IMR-90 (cell line): ENCODE data around the gene GDI2. TPM values are rescaled to one million over a fixed set of nuclear protein-coding genes. Genes with fewer than 3 reads are reported as not detected.

Experiments
- ATAC-seq: fragments of 200-7000 bp; cut with Tn5 transposase; 2 replicates; pipeline ENCODE4 v1.9.1; 2020; ENCODE audit warnings: low read depth, mild to moderate bottlenecking, moderate library complexity
- BruUV-seq: library from RNA; stranded (reverse); fragments of 400-500 nt; replicated peaks from 2 replicates; lab custom pipeline; 2021; lab: Mats Ljungman, UMichigan
- CTCF ChIA-PET: fragments of 300-600 bp; formaldehyde crosslinking; extraction: SDS; loops from one replicate; lab custom pipeline; 2021; ENCODE audit warnings: antibody characterized with exemption; lab: Yijun Ruan, JAX
- POLR2A ChIA-PET: fragments of 300-600 bp; sonication (Branson Sonifier 250); formaldehyde crosslinking; loops from one replicate; lab custom pipeline; 2022; ENCODE audit warnings: antibody characterized with exemption; ENCODE audit not compliant: unreplicated experiment; lab: Charles Lee
- DNase-seq: peaks from one replicate; pipeline ENCODE4 v3.0.0; 2013
- H2AFZ ChIP-seq: replicated peaks from 2 replicates; pipeline ENCODE3; 2013; ENCODE audit warnings: low read length, mild to moderate bottlenecking; ENCODE audit not compliant: poor library complexity
- H2AK5ac ChIP-seq: 2 replicates; pipeline ENCODE4 v1.6.1; 2013; ENCODE audit warnings: low read depth, low read length, inconsistent platforms
- H2AK9ac ChIP-seq: replicated peaks from 2 replicates; pipeline ENCODE3; 2013; ENCODE audit warnings: mild to moderate bottlenecking, low read depth, low read length, moderate library complexity; ENCODE audit not compliant: poor library complexity
- H2BK120ac ChIP-seq: 2 replicates; pipeline ENCODE4 v1.6.1; 2013; ENCODE audit warnings: low read depth, low read length, inconsistent platforms
- H2BK15ac ChIP-seq: 3 replicates; pipeline ENCODE4 v1.6.1; 2013; ENCODE audit warnings: low read depth, low read length, inconsistent platforms
- H2BK20ac ChIP-seq: 2 replicates; pipeline ENCODE4 v1.6.1; 2013; ENCODE audit warnings: low read depth, mild to moderate bottlenecking, inconsistent platforms, low read length, moderate library complexity
- H2BK5ac ChIP-seq: 2 replicates; pipeline ENCODE4 v1.6.1; 2013; ENCODE audit warnings: mild to moderate bottlenecking, low read depth, low read length, inconsistent platforms; ENCODE audit not compliant: poor library complexity, severe bottlenecking
- H3K14ac ChIP-seq: replicated peaks from 2 replicates; pipeline ENCODE4 v1.6.1; 2013; ENCODE audit warnings: low read depth, low read length, inconsistent platforms
- H3K18ac ChIP-seq: 2 replicates; pipeline ENCODE4 v1.6.1; 2013; ENCODE audit warnings: low read depth, low read length, control low read depth
- H3K23ac ChIP-seq: 2 replicates; pipeline ENCODE4 v1.6.1; 2013; ENCODE audit warnings: low read depth, low read length, inconsistent platforms
- H3K27ac ChIP-seq: 2 replicates; pipeline ENCODE4 v1.5.1; 2013; ENCODE audit warnings: mild to moderate bottlenecking, control low read depth, low read length; ENCODE audit not compliant: insufficient read depth
- H3K27me3 ChIP-seq: 2 replicates; pipeline ENCODE4 v1.6.1; 2013; ENCODE audit warnings: low read length; ENCODE audit not compliant: control insufficient read depth, insufficient read depth
- H3K36me3 ChIP-seq: 2 replicates; pipeline ENCODE4 v1.6.1; 2013; ENCODE audit warnings: low read length, mixed read lengths; ENCODE audit not compliant: control insufficient read depth, insufficient read depth
- H3K4ac ChIP-seq: 2 replicates; pipeline ENCODE4 v1.6.1; 2013; ENCODE audit warnings: low read depth, low read length, inconsistent platforms
- H3K4me1 ChIP-seq: 2 replicates; pipeline ENCODE4 v1.6.1; 2013; ENCODE audit warnings: low read length, mixed read lengths; ENCODE audit not compliant: control insufficient read depth, insufficient read depth
- H3K4me2 ChIP-seq: 2 replicates; pipeline ENCODE4 v1.6.1; 2013; ENCODE audit warnings: low read depth, mild to moderate bottlenecking, control low read depth, low read length, moderate library complexity
- H3K4me3 ChIP-seq: 2 replicates; pipeline ENCODE4 v1.5.1; 2013; ENCODE audit warnings: low read depth, mild to moderate bottlenecking, control low read depth, low read length, moderate library complexity; ENCODE audit not compliant: insufficient read depth
- H3K56ac ChIP-seq: 2 replicates; pipeline ENCODE4 v1.6.1; 2013; ENCODE audit warnings: low read length, inconsistent platforms; ENCODE audit not compliant: insufficient read depth; ENCODE audit errors: extremely low read depth
- H3K79me1 ChIP-seq, 2 experiments: 2 replicates each; pipeline ENCODE4 v1.6.1; 2013; ENCODE audit warnings: low read length in 2 of 2, inconsistent platforms in 1 of 2, low read depth in 1 of 2
- H3K9ac ChIP-seq: 2 replicates; pipeline ENCODE4 v1.6.1; 2013; ENCODE audit warnings: low read depth, low read length, control low read depth
- H3K9me1 ChIP-seq: 2 replicates; pipeline ENCODE4 v1.6.1; 2013; ENCODE audit warnings: low read length, inconsistent platforms; ENCODE audit not compliant: insufficient read depth
- H3K9me3 ChIP-seq: 2 replicates; pipeline ENCODE4 v1.6.1; 2013; ENCODE audit warnings: low read length; ENCODE audit not compliant: control insufficient read depth, insufficient read depth
- H4K20me1 ChIP-seq: 2 replicates; pipeline ENCODE4 v1.6.1; 2013; ENCODE audit warnings: low read length, inconsistent platforms; ENCODE audit not compliant: insufficient read depth
- H4K5ac ChIP-seq: 2 replicates; pipeline ENCODE4 v1.6.1; 2013; ENCODE audit warnings: mild to moderate bottlenecking, low read depth, low read length, control low read depth
- H4K8ac ChIP-seq, 2 experiments: 2 replicates each; pipeline ENCODE4 v1.6.1; 2013; ENCODE audit warnings: low read depth in 2 of 2, low read length in 2 of 2, control low read depth in 1 of 2, inconsistent platforms in 1 of 2
- H4K91ac ChIP-seq: 2 replicates; pipeline ENCODE4 v1.6.1; 2013; ENCODE audit warnings: low read depth, low read length, inconsistent platforms; ENCODE audit not compliant: insufficient read depth
- BHLHE40 ChIP-seq: fragments of 150-350 bp; IDR thresholded peaks from 2 replicates; pipeline ENCODE4 v1.6.1; 2016; ENCODE audit warnings: mild to moderate bottlenecking, low read depth, low read length
- CEBPB ChIP-seq: IDR thresholded peaks from 2 replicates; pipeline ENCODE4 v1.6.1; 2012; ENCODE audit warnings: low read depth, low read length, improper control_type of control experiment
- CHD1 ChIP-seq: IDR thresholded peaks from 2 replicates; pipeline ENCODE4 v1.6.1; 2012; ENCODE audit warnings: low read depth, low read length, improper control_type of control experiment
- FOS ChIP-seq: fragments of 150-350 bp; IDR thresholded peaks from 2 replicates; pipeline ENCODE4 v1.6.1; 2016; ENCODE audit warnings: low read depth, low read length
- MAFK ChIP-seq: IDR thresholded peaks from 2 replicates; pipeline ENCODE4 v1.6.1; 2012; ENCODE audit warnings: low read depth, low read length, improper control_type of control experiment
- MAZ ChIP-seq: IDR thresholded peaks from 2 replicates; pipeline ENCODE4 v1.6.1; 2012; ENCODE audit warnings: low read depth, mild to moderate bottlenecking, low read length, improper control_type of control experiment, moderate library complexity, borderline replicate concordance
- MXI1 ChIP-seq: IDR thresholded peaks from 2 replicates; pipeline ENCODE4 v1.6.1; 2012; ENCODE audit warnings: low read depth, mild to moderate bottlenecking, low read length, moderate library complexity, borderline replicate concordance
- NFE2L2 ChIP-seq: fragments of 150-350 bp; IDR thresholded peaks from 2 replicates; pipeline ENCODE4 v1.6.1; 2016; ENCODE audit warnings: low read depth, mild to moderate bottlenecking, low read length
- POLR2A ChIP-seq: IDR thresholded peaks from 2 replicates; pipeline ENCODE4 v1.6.1; 2012; ENCODE audit warnings: mild to moderate bottlenecking, low read depth, low read length
- RAD21 ChIP-seq: IDR thresholded peaks from 2 replicates; pipeline ENCODE4 v1.6.1; 2012; ENCODE audit warnings: low read length, improper control_type of control experiment
- RCOR1 ChIP-seq: IDR thresholded peaks from 2 replicates; pipeline ENCODE4 v1.6.1; 2012; ENCODE audit warnings: mild to moderate bottlenecking, low read length, improper control_type of control experiment; ENCODE audit not compliant: insufficient replicate concordance
- RFX5 ChIP-seq: IDR thresholded peaks from 2 replicates; pipeline ENCODE4 v1.8.0; 2012; ENCODE audit warnings: low read depth, mild to moderate bottlenecking, low read length, moderate library complexity
- SMC3 ChIP-seq: fragments of 150-350 bp; IDR thresholded peaks from 2 replicates; pipeline ENCODE4 v1.6.1; 2016; ENCODE audit warnings: low read depth, mild to moderate bottlenecking, antibody characterized with exemption, low read length, moderate library complexity
- WGBS, 2 experiments: methylation state at CpG; one replicate each; pipeline versions ENCODE4 v1.1.5 to v1.1.7; 2013; ENCODE audit warnings: missing lambda C conversion rate in 2 of 2; ENCODE audit not compliant: insufficient read length in 1 of 2; ENCODE audit errors: extremely low coverage in 2 of 2; 5-methylcytosine and 5-hydroxymethylcytosine counted together
- dilution Hi-C: fragments of 300-500 bp; cut with HindIII; formaldehyde crosslinking; loops from one replicate; pipeline ENCODE4 v1.14.3; 2018; ENCODE audit warnings: low sequenced_read_pairs; ENCODE audit not compliant: unreplicated experiment
- in situ Hi-C: fragments of 300-500 bp; cut with MboI; formaldehyde crosslinking; loops from 3 replicates; pipeline ENCODE4 v1.14.3; 2019; ENCODE audit warnings: low sequenced_read_pairs, inconsistent platforms, mixed read lengths
- intact Hi-C: fragments of 100-400 bp; cut with micrococcal nuclease; formaldehyde crosslinking; loops from 2 replicates; pipeline ENCODE4 v1.10.0; 2022
- polyA plus RNA-seq, 3 experiments: library from polyadenylated mRNA; depleted of rRNA; stranded (reverse); fragments of >200 nt; gene quantifications; 2 replicates each; pipeline ENCODE4 v1.2.3, GENCODE V29; 2012; ENCODE audit warnings: low replicate concordance in 1 of 3
- total RNA-seq: library from RNA; depleted of rRNA; stranded (reverse); fragments of >200 nt; gene quantifications from 2 replicates; pipeline ENCODE4 v1.2.3, GENCODE V29; 2012
- TF ChIP-seq, protein P1 (sequence below): fragments of 150-350 bp; IDR thresholded peaks from 2 replicates; pipeline ENCODE4 v1.6.1; 2017; ENCODE audit warnings: mild to moderate bottlenecking, antibody characterized with exemption, low read length, low read depth
- TF ChIP-seq, protein P2 (sequence below): fragments of 150-350 bp; IDR thresholded peaks from 2 replicates; pipeline ENCODE4 v1.6.1; 2016; ENCODE audit warnings: low read depth, mild to moderate bottlenecking, low read length, moderate library complexity, borderline replicate concordance

The GDI2 gene
- total and polyA plus RNA-seq, 2 of the 4 experiments (the other 2 are of a cell fraction), result 171 to 396 TPM

DNA sequence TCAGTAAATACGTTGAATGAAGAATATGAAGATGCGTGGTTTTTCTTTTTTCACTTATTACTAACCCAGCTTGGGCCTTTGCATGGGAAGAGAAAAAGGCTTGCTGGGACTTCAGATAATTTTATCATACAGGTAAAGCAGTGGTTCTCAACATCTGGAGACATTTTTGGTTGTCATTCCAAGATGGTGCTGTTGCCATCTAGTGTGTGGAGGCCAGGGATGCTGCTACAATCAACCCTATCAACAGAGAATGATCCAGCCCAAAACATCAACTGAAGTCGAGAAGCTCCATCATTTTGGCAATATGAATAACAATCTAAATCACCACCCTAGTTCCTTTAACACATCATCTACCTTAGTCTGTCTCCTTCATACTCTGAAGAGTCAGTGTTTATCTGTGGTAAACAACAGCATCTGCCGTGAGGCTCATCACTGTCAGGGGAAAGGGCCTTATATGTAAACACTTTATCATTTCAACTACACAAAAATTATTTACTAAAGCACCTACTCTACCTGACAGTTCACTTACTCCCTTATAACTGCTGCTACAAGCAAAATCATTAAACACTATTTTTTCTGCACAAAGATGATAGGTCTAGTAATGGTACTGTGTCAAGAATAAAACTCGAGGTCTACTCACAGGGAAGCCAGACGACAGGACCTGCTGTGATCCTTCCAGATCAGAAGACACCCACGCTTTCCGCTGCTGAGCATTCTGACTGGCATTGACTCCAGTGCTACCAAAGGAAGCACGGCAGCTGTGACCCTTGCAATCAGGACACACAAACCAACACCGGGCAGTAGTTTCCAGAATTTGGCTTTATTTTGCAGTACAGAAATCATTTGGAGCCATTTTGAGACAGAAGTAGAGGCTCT lies 48.6 kb downstream of the GDI2 start:
- H3K36me3 ChIP-seq, result peaks cover 49% of the 10 kb centered on the region
- no peak overlapping the region for H3K23ac ChIP-seq
- no peak overlapping the region for H2AFZ ChIP-seq
- H3K9ac ChIP-seq, result no peak overlapping the region
- no peak overlapping the region for H4K91ac ChIP-seq
- H3K27ac ChIP-seq, result no peak overlapping the region
- H3K4ac ChIP-seq, result no peak overlapping the region
- BruUV-seq, result no TSS peak
- no peak overlapping the region for H3K4me3 ChIP-seq
- H3K56ac ChIP-seq, result no peak overlapping the region
- ATAC-seq, result no peak
- ChIA-PET CTCF (no interaction called here), POLR2A (interaction anchor here (0.8 kb wide), 1 partner anchor 214 kb away, joined by 5 read pairs; no protein-coding TSS in a partner anchor)
- H2BK5ac ChIP-seq, result no peak overlapping the region
- no peak overlapping the region for H3K18ac ChIP-seq
- peaks cover 36 to 62% of the 10 kb centered on the region in 2 experiments for H3K79me1 ChIP-seq
- 82% methylated on average over 5 of the region's 10 CpGs; no CpG with 5 or more reads in 1 of the 2 experiments for WGBS, 2 experiments
- H4K5ac ChIP-seq, result no peak overlapping the region
- H3K9me1 ChIP-seq, result peaks cover 2% of the 10 kb centered on the region; the same call in 1 of the 2 replicates
- no peak overlapping the region for H2BK20ac ChIP-seq
- H2AK9ac ChIP-seq, result no peak overlapping the region
- DNase-seq, result no peak
- H2BK120ac ChIP-seq, result no peak overlapping the region
- intact Hi-C loops, result no loop called here
- no peak overlapping the region for H2BK15ac ChIP-seq
- no peak overlapping the region for H4K8ac ChIP-seq
- H3K4me1 ChIP-seq, result no peaks in the 10 kb centered on the region
- dilution Hi-C loops, result no loop called here
- in situ Hi-C loops, result no loop called here
- no peak overlapping the region for H3K14ac ChIP-seq
- H3K4me2 ChIP-seq, result no peak overlapping the region
- no peaks in the 10 kb centered on the region for H3K27me3 ChIP-seq
- peaks cover 26% of the 10 kb centered on the region for H4K20me1 ChIP-seq
- H2AK5ac ChIP-seq, result no peak overlapping the region
- no peaks in the 10 kb centered on the region for H3K9me3 ChIP-seq
- no peak for TF ChIP-seq NFE2L2
- TF ChIP-seq MXI1, result no peak
- no peak for TF ChIP-seq MAZ
- no peak for TF ChIP-seq CHD1
- no peak for TF ChIP-seq MAFK
- no peak for TF ChIP-seq FOS
- no peak for TF ChIP-seq BHLHE40
- TF ChIP-seq SMC3, result no peak
- TF ChIP-seq RFX5, result no peak
- TF ChIP-seq POLR2A, result no peak
- no peak for TF ChIP-seq RAD21
- TF ChIP-seq CEBPB, result no peak
- TF ChIP-seq, protein P1, sequence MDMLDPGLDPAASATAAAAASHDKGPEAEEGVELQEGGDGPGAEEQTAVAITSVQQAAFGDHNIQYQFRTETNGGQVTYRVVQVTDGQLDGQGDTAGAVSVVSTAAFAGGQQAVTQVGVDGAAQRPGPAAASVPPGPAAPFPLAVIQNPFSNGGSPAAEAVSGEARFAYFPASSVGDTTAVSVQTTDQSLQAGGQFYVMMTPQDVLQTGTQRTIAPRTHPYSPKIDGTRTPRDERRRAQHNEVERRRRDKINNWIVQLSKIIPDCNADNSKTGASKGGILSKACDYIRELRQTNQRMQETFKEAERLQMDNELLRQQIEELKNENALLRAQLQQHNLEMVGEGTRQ, result no peak
- TF ChIP-seq RCOR1, result no peak
- TF ChIP-seq, protein P2, sequence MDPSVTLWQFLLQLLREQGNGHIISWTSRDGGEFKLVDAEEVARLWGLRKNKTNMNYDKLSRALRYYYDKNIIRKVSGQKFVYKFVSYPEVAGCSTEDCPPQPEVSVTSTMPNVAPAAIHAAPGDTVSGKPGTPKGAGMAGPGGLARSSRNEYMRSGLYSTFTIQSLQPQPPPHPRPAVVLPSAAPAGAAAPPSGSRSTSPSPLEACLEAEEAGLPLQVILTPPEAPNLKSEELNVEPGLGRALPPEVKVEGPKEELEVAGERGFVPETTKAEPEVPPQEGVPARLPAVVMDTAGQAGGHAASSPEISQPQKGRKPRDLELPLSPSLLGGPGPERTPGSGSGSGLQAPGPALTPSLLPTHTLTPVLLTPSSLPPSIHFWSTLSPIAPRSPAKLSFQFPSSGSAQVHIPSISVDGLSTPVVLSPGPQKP, result no peak
